K562 (cell line): ENCODE measurements around the gene BLID. TPM values are rescaled to one million over a fixed set of nuclear protein-coding genes. Genes with fewer than 3 reads are reported as not detected.
A peak's percentile ranks its signal among the peaks of the same experiment; 100 is the strongest.

Experiments
- ATAC-seq: fragments of 200-7000 bp; cut with Tn5 transposase; 3 replicates; pipeline ENCODE4 v1.9.1; 2020; ENCODE audit warnings: moderate library complexity
- BruUV-seq: library from RNA; stranded (reverse); fragments of 400-500 nt; replicated peaks from 2 replicates; lab custom pipeline; 2021; lab: Mats Ljungman, UMichigan
- CTCF ChIA-PET: fragments of 300-600 bp; formaldehyde crosslinking; extraction: SDS; loops from one replicate; lab custom pipeline; 2021; ENCODE audit warnings: low intra/inter-chr PET ratio; lab: Yijun Ruan, JAX
- POLR2A ChIA-PET: fragments of 300-600, 350-650 bp; sonication (Branson Sonifier 250); formaldehyde crosslinking; extraction: SDS; loops from one replicate; lab custom pipeline; 2021; ENCODE audit warnings: antibody characterized with exemption, inconsistent platforms; lab: Yijun Ruan, JAX
- DNase-seq, 4 experiments: peaks; one replicate each; pipeline versions ENCODE4 v3.0.0 to v3.0.0-alpha.2; 2011 to 2018; ENCODE audit warnings: low spot score in 3 of 4, mixed read lengths in 3 of 4; ENCODE audit errors: extremely low read depth in 1 of 4
- FAIRE-seq: peaks from 2 replicates; lab custom pipeline; 2011; peaks lifted over from hg19 to GRCh38; lab: Jason Lieb, UNC
- H2AFZ ChIP-seq: 2 replicates; pipeline ENCODE4 v1.6.0; 2011; ENCODE audit warnings: low read depth, low read length, control low read depth, inconsistent platforms
- H3K27ac ChIP-seq: fragments of 200-600 bp; 3 replicates; pipeline ENCODE4 v1.8.0; 2011; ENCODE audit warnings: low read depth, mild to moderate bottlenecking, control low read depth, inconsistent platforms, low read length, moderate library complexity, mixed read lengths; ENCODE audit errors: extremely low read depth
- H3K27me3 ChIP-seq, 2 experiments: fragments of 300-600 bp in 1 of 2; 2 replicates in 1 of 2; 3 replicates in 1 of 2; pipeline versions ENCODE4 v1.6.0 to v1.8.0; 2011; ENCODE audit warnings: inconsistent platforms in 2 of 2, low read length in 2 of 2, mild to moderate bottlenecking in 1 of 2, mixed read lengths in 1 of 2, moderate library complexity in 1 of 2; ENCODE audit not compliant: control insufficient read depth in 2 of 2, insufficient read depth in 2 of 2
- H3K36me3 ChIP-seq: fragments of 300-600 bp; 3 replicates; pipeline ENCODE4 v1.8.0; 2011; ENCODE audit warnings: mild to moderate bottlenecking, low read length, inconsistent platforms; ENCODE audit not compliant: control insufficient read depth, insufficient read depth
- H3K4me1 ChIP-seq, 2 experiments: fragments of 200-600 bp in 1 of 2; replicated peaks in 1 of 2; 2 replicates in 1 of 2; 3 replicates in 1 of 2; pipeline versions ENCODE4 v1.5.1 to v1.8.0; 2011; ENCODE audit warnings: inconsistent platforms in 2 of 2, low read length in 2 of 2, mild to moderate bottlenecking in 1 of 2, mixed read lengths in 1 of 2, moderate library complexity in 1 of 2; ENCODE audit not compliant: control insufficient read depth in 2 of 2, insufficient read depth in 2 of 2
- H3K4me2 ChIP-seq: 2 replicates; pipeline ENCODE4 v1.6.1; 2011; ENCODE audit warnings: low read length, control low read depth, inconsistent platforms, mixed read lengths; ENCODE audit not compliant: insufficient read depth
- H3K4me3 ChIP-seq: fragments of 200-600 bp; sonication (generic), shearing (Covaris generic); 2 replicates; pipeline ENCODE4 v1.5.1; 2016; ENCODE audit warnings: control low read depth, inconsistent platforms
- H3K79me2 ChIP-seq: fragments of 200-600 bp; 3 replicates; pipeline ENCODE4 v1.8.0; 2011; ENCODE audit warnings: low read length, inconsistent platforms; ENCODE audit not compliant: control insufficient read depth, insufficient read depth
- H3K9ac ChIP-seq, 2 experiments: 2 replicates each; pipeline versions ENCODE4 v1.6.0 to v1.6.1; 2011; ENCODE audit warnings: low read depth in 2 of 2, low read length in 2 of 2, control low read depth in 1 of 2, inconsistent platforms in 1 of 2, mild to moderate bottlenecking in 1 of 2, mixed read lengths in 1 of 2; ENCODE audit not compliant: insufficient read depth in 1 of 2
- H3K9me1 ChIP-seq: one replicate; pipeline ENCODE4 v1.6.0; 2011; ENCODE audit warnings: inconsistent platforms, mild to moderate bottlenecking, low read length, moderate library complexity; ENCODE audit not compliant: control insufficient read depth, insufficient read depth
- H3K9me3 ChIP-seq: replicated peaks from 2 replicates; pipeline ENCODE4 v1.5.1; 2011; ENCODE audit warnings: low read depth, low read length, inconsistent platforms; ENCODE audit not compliant: control insufficient read depth, insufficient read depth
- H4K20me1 ChIP-seq: replicated peaks from 2 replicates; pipeline ENCODE4 v1.6.1; 2011; ENCODE audit warnings: low read length, inconsistent platforms, mixed read lengths; ENCODE audit not compliant: control insufficient read depth, insufficient read depth
- C11orf30 ChIP-seq: fragments of 450-650 bp; IDR thresholded peaks from 2 replicates; pipeline ENCODE4 v1.6.1; 2016; ENCODE audit warnings: low read depth, mild to moderate bottlenecking
- MAFF ChIP-seq: IDR thresholded peaks from 2 replicates; pipeline ENCODE4 v1.6.1; 2012; ENCODE audit warnings: low read length, improper control_type of control experiment
- MAFG ChIP-seq: fragments of 450-650 bp; conservative IDR thresholded peaks from 2 replicates; pipeline ENCODE4 v1.6.1; 2016; ENCODE audit warnings: missing genetic modification characterization, missing compliant biosample characterization
- MAFK ChIP-seq: IDR thresholded peaks from 2 replicates; pipeline ENCODE4 v1.6.1; 2011; ENCODE audit warnings: low read length, improper control_type of control experiment
- TFAP4 ChIP-seq: sonication (generic); formaldehyde crosslinking; IDR thresholded peaks from 2 replicates; pipeline ENCODE4 v1.8.0; 2022; ENCODE audit warnings: missing genetic modification reagents, mild to moderate bottlenecking, moderate library complexity, borderline replicate concordance
- ZNF175 ChIP-seq: fragments of 200-800 bp; sonication (Bioruptor generic); IDR thresholded peaks from 2 replicates; pipeline ENCODE4 v1.6.1; 2016; ENCODE audit warnings: low read depth, mild to moderate bottlenecking, missing genetic modification characterization, missing compliant biosample characterization
- ZNF316 ChIP-seq: fragments of 450-650 bp; IDR thresholded peaks from 2 replicates; pipeline ENCODE4 v1.6.1; 2016
- WGBS: fragments of 100-300 bp; shearing (Covaris generic); methylation state at CpG from one replicate; pipeline ENCODE4 v1.1.6; 2016; ENCODE audit warnings: low coverage, mixed read lengths; ENCODE audit not compliant: insufficient coverage; ENCODE audit errors: missing lambda C conversion rate; 5-methylcytosine and 5-hydroxymethylcytosine counted together
- in situ Hi-C: fragments of 300-500 bp; cut with MboI; formaldehyde crosslinking; loops from 4 replicates; pipeline ENCODE4 v1.15.0; 2018; ENCODE audit warnings: inconsistent platforms, mixed read lengths
- intact Hi-C: fragments of 100-400 bp; cut with micrococcal nuclease; formaldehyde crosslinking; loops from 2 replicates; pipeline ENCODE4 v1.14.2; 2022
- polyA plus RNA-seq, 8 experiments: library from polyadenylated mRNA; depleted of rRNA in 4 of 8; stranded (reverse) in 5 of 8; unstranded in 3 of 8; fragments of >200 nt; fragmentation: Nextera tagmentation in 2 of 8; fragmentation: Illumina TruSeq in 1 of 8; extraction: Ambion mirVana in 2 of 8; extraction: Trizol in 1 of 8; gene quantifications; 2 replicates each; pipeline versions ENCODE4 v1.2.1 to v1.2.3, GENCODE V29; 2011 to 2014; ENCODE audit warnings: inconsistent platforms in 1 of 8, missing spikeins in 1 of 8
- total RNA-seq, 7 experiments: library from RNA; depleted of rRNA in 6 of 7; stranded (reverse); fragments of >200 nt in 6 of 7; fragmentation: Illumina TruSeq in 2 of 7; extraction: Trizol in 2 of 7; gene quantifications; 2 replicates each; pipeline versions ENCODE4 v1.2.1 to v1.2.3, GENCODE V29; 2011 to 2021; ENCODE audit warnings: low replicate concordance in 1 of 7
- TF ChIP-seq, protein P1 (sequence below), 2 experiments: fragments of 450-650 bp; formaldehyde crosslinking in 1 of 2; IDR thresholded peaks; 2 replicates each; pipeline versions ENCODE4 v1.4.0 to v1.6.1; 2014 to 2020; ENCODE audit warnings: mild to moderate bottlenecking in 2 of 2, borderline replicate concordance in 1 of 2, low read depth in 1 of 2

Gene BLID
- total and polyA plus RNA-seq, 9 of the 15 experiments (the other 6 are each of a cell fraction or from before 2014, with no cell fraction given) = not detected

DNA sequence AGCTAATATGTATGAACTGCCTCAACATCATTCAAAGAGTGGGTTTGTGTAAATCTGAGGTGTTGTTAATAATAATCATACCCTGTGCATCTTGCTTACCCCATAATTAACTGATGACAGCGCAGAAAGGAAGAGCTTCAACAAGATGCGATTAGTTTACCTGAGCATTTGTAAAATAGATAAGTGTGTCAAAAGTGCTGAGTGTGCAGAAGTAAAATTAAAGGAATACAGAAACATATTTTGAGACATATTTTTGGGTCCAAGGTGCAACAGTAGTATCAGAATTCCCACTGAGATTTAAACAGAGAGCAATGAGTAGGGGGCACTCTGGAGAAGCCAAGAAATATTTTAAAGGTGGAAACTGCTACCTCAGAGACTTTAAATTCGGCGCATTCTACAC, 6.1 kb downstream of the BLID start:
- Histone ChIP-seq H2AFZ (no peak overlapping the region), H3K36me3 (no peaks in the 10 kb centered on the region), H3K27ac (no peak overlapping the region), H3K4me2 (no peak overlapping the region), H3K79me2 (no peaks in the 10 kb centered on the region), H3K4me1 (no peaks in the 10 kb centered on the region), H3K27me3 (no peaks in the 10 kb centered on the region), H3K9me1 (no peaks in the 10 kb centered on the region), H3K9ac (no peak overlapping the region), H3K9me3 (no peaks in the 10 kb centered on the region; the same call in 1 of the 2 replicates), H3K4me3 (no peak overlapping the region), H4K20me1 (no peaks in the 10 kb centered on the region)
- no peak for FAIRE-seq
- CTCF ChIA-PET = no interaction called here
- in situ Hi-C loops (no loop called here), intact Hi-C loops (no loop called here)
- no peak for ATAC-seq
- TF ChIP-seq MAFG (tag) = peak; percentile 80
- TF ChIP-seq C11orf30 = peak; percentile 57; the same call in 1 of the 2 replicates
- peak; percentile 82 for TF ChIP-seq MAFF
- TF ChIP-seq TFAP4 (CRISPR knock-in tag) = no peak
- no peak for TF ChIP-seq ZNF175 (CRISPR knock-in tag)
- peak; percentile 87 for TF ChIP-seq MAFK
- TF ChIP-seq, protein P1, sequence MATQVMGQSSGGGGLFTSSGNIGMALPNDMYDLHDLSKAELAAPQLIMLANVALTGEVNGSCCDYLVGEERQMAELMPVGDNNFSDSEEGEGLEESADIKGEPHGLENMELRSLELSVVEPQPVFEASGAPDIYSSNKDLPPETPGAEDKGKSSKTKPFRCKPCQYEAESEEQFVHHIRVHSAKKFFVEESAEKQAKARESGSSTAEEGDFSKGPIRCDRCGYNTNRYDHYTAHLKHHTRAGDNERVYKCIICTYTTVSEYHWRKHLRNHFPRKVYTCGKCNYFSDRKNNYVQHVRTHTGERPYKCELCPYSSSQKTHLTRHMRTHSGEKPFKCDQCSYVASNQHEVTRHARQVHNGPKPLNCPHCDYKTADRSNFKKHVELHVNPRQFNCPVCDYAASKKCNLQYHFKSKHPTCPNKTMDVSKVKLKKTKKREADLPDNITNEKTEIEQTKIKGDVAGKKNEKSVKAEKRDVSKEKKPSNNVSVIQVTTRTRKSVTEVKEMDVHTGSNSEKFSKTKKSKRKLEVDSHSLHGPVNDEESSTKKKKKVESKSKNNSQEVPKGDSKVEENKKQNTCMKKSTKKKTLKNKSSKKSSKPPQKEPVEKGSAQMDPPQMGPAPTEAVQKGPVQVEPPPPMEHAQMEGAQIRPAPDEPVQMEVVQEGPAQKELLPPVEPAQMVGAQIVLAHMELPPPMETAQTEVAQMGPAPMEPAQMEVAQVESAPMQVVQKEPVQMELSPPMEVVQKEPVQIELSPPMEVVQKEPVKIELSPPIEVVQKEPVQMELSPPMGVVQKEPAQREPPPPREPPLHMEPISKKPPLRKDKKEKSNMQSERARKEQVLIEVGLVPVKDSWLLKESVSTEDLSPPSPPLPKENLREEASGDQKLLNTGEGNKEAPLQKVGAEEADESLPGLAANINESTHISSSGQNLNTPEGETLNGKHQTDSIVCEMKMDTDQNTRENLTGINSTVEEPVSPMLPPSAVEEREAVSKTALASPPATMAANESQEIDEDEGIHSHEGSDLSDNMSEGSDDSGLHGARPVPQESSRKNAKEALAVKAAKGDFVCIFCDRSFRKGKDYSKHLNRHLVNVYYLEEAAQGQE (IDR thresholded peaks at IDR 0.05; ENCODE audit: borderline replicate concordance) = no peak
- TF ChIP-seq, protein P1 (CRISPR knock-in tag; IDR thresholded peaks at IDR 0.05; ENCODE audit: low read depth) = no peak
- TF ChIP-seq ZNF316 = peak; percentile 79
- POLR2A ChIA-PET = no interaction called here
- 0% methylated on average over 4 of the region's 4 CpGs for WGBS
- no TSS peak for BruUV-seq
- DNase-seq = no peak
